ENCODE data around the gene AP3M1. TPM values are rescaled to one million over a fixed set of nuclear protein-coding genes. Genes with fewer than 3 reads are reported as not detected.
"Not testable (repeated sequence)": the region's sequence is repeated elsewhere in the genome, so short reads cannot be mapped to it uniquely, and the experiment has no call there.

AP3M1 gene
- polyA plus RNA-seq, 3 donors: 17.5 to 32.0 (median 23.2) TPM

DNA sequence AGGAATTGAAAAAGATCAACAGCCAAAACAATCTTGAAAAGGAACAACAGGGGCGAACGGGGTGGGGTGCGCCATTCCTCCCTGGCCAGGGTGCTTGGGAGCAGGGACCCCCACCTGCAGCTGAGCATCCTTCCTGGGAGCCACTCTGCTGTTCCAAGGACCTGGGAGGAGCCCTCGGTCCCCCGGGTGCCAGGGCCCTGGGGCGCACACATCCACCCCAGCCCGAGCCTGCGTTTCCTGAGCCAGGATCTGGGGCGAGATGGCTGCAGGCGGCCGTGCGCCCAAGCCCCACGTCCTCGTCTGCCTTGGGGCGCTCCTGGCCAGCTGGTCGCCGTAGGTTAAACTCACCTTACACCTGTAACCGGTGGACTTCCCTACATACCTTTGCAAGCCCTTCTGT lies 10.6 kb downstream of the AP3M1 start:
- H3K36me3 ChIP-seq (replicated peaks in 1 of 2; ENCODE audit: control insufficient read depth in 1 of 2, insufficient read depth in 2 of 2, low read length in 2 of 2): peaks cover 36 to 52% of the 10 kb centered on the region in 2 donors
- DNase-seq: no peak
- Mint-ChIP-seq H3K4me1 (peaks cover 6% of the 10 kb centered on the region), H3K27ac (no peak overlapping the region), H3K4me3 (no peak overlapping the region), H3K27me3 (ENCODE audit: low read depth in 3 of 3) (no peaks in the 10 kb centered on the region), H3K9me3 (no peaks in the 10 kb centered on the region), H3K36me3 (peaks cover 34 to 44% of the 10 kb centered on the region in 2 donors)
- peaks cover 0 to 4% of the 10 kb centered on the region in 2 donors for H3K4me1 ChIP-seq (ENCODE audit: control insufficient read depth in 1 of 2, insufficient read depth in 2 of 2, low read length in 2 of 2)
- H3K4me3 ChIP-seq (replicated peaks in 1 of 3; ENCODE audit: low read depth in 2 of 3, low read length in 3 of 3): no peak overlapping the region
- TF ChIP-seq, protein P1, sequence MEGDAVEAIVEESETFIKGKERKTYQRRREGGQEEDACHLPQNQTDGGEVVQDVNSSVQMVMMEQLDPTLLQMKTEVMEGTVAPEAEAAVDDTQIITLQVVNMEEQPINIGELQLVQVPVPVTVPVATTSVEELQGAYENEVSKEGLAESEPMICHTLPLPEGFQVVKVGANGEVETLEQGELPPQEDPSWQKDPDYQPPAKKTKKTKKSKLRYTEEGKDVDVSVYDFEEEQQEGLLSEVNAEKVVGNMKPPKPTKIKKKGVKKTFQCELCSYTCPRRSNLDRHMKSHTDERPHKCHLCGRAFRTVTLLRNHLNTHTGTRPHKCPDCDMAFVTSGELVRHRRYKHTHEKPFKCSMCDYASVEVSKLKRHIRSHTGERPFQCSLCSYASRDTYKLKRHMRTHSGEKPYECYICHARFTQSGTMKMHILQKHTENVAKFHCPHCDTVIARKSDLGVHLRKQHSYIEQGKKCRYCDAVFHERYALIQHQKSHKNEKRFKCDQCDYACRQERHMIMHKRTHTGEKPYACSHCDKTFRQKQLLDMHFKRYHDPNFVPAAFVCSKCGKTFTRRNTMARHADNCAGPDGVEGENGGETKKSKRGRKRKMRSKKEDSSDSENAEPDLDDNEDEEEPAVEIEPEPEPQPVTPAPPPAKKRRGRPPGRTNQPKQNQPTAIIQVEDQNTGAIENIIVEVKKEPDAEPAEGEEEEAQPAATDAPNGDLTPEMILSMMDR (IDR thresholded peaks at IDR 0.05): no peak
- no peak overlapping the region for H3K27ac ChIP-seq (ENCODE audit: low read depth in 1 of 2, low read length in 2 of 2)
- intact Hi-C loops (cut with micrococcal nuclease): loop anchor here in 1 of 2 donors (5.0 kb wide), 1 partner anchor 37 kb away; no protein-coding TSS in a partner anchor
- H3K79me2 ChIP-seq (ENCODE audit: insufficient read depth, low read length): peaks cover 77% of the 10 kb centered on the region
- H3K4me2 ChIP-seq (replicated peaks; ENCODE audit: extremely low read depth, low read length, poor library complexity, severe bottlenecking): no peak overlapping the region
- H3K9me3 ChIP-seq (replicated peaks in 1 of 2; ENCODE audit: control insufficient read depth in 1 of 2, insufficient read depth in 1 of 2, low read length in 2 of 2): no peaks in the 10 kb centered on the region
- H4K20me1 ChIP-seq (ENCODE audit: insufficient read depth, low read length): peaks cover 72% of the 10 kb centered on the region
- no peak overlapping the region for H3K9ac ChIP-seq (ENCODE audit: insufficient read depth, low read length, poor library complexity, severe bottlenecking)
- no peak overlapping the region for H2AFZ ChIP-seq (ENCODE audit: insufficient read depth, low read depth, low read length, poor library complexity, severe bottlenecking)
- no peaks in the 10 kb centered on the region for H3K27me3 ChIP-seq (ENCODE audit: control insufficient read depth in 2 of 2, insufficient read depth in 2 of 2, low read length in 2 of 2)
- WGBS (ENCODE audit: insufficient coverage): 95% methylated on average over 15 of the region's 18 CpGs

DNA sequence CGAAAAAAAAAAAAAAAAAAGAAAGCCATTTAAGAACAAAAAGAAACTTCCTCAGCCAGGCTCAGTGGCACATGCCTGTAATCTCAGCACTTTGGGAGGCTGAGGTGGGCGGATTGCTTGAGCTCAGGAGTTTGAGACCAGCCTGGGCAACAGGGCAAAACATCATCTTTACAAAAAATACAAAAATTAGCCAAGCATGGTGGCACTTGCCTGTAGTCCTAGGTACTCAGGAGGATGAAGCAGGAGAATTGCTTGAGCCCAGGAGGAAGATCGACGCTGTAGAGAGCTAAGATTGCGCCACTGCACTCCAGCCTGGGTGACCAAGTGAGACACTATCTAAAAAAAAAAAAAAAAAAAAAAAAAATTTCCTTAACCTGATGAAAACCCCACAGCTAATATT lies 12.0 kb downstream of the AP3M1 start:
- no CpG with 5 or more reads among the region's 5 CpGs for WGBS (ENCODE audit: insufficient coverage)
- H3K4me3 ChIP-seq (replicated peaks in 1 of 3; ENCODE audit: low read depth in 2 of 3, low read length in 3 of 3); H2AFZ ChIP-seq (ENCODE audit: insufficient read depth, low read depth, low read length, poor library complexity, severe bottlenecking); H3K4me2 ChIP-seq (replicated peaks; ENCODE audit: extremely low read depth, low read length, poor library complexity, severe bottlenecking); H3K4me1 ChIP-seq (ENCODE audit: control insufficient read depth in 1 of 2, insufficient read depth in 2 of 2, low read length in 2 of 2); DNase-seq; H3K9me3 ChIP-seq (replicated peaks in 1 of 2; ENCODE audit: control insufficient read depth in 1 of 2, insufficient read depth in 1 of 2, low read length in 2 of 2); H3K9ac ChIP-seq (ENCODE audit: insufficient read depth, low read length, poor library complexity, severe bottlenecking); H3K27me3 ChIP-seq (ENCODE audit: control insufficient read depth in 2 of 2, insufficient read depth in 2 of 2, low read length in 2 of 2); H3K27me3 Mint-ChIP-seq (ENCODE audit: low read depth in 3 of 3); H3K9me3 Mint-ChIP-seq; intact Hi-C loops (cut with micrococcal nuclease); H3K4me3 Mint-ChIP-seq; H3K4me1 Mint-ChIP-seq: not testable (repeated sequence)
- Mint-ChIP-seq H3K36me3 (peaks cover 43 to 52% of the 10 kb centered on the region in 2 donors), H3K27ac (peak overlapping the region in 3 of 7 donors; percentile 64 to 87 (median 77))
- Histone ChIP-seq H3K27ac (ENCODE audit: low read depth in 1 of 2, low read length in 2 of 2) (peak overlapping the region in 1 of 2 donors; percentile 36), H4K20me1 (ENCODE audit: insufficient read depth, low read length) (peaks cover 59% of the 10 kb centered on the region), H3K36me3 (replicated peaks in 1 of 2; ENCODE audit: control insufficient read depth in 1 of 2, insufficient read depth in 2 of 2, low read length in 2 of 2) (peaks cover 45 to 61% of the 10 kb centered on the region in 2 donors), H3K79me2 (ENCODE audit: insufficient read depth, low read length) (peaks cover 63% of the 10 kb centered on the region)
